Hepatocyte (in vitro differentiated cells): ENCODE measurements around the gene ADCYAP1.

Experiments
- CTCF ChIP-seq: fragments of 200-600 bp; sonication (generic); IDR thresholded peaks from 2 replicates; pipeline ENCODE4 v1.5.1; 2016; ENCODE audit warnings: antibody characterized with exemption, mild to moderate bottlenecking; ENCODE audit not compliant: poor library complexity
- EZH2 ChIP-seq: fragments of 200-600 bp; sonication (generic); IDR thresholded peaks from 2 replicates; pipeline ENCODE4 v1.6.1; 2016; ENCODE audit warnings: antibody characterized with exemption, mild to moderate bottlenecking, borderline replicate concordance
- EZH2phosphoT487 ChIP-seq: fragments of 200-600 bp; sonication (generic); IDR thresholded peaks from one replicate; pipeline ENCODE4 v1.6.1; 2018; ENCODE audit warnings: antibody characterized with exemption, mild to moderate bottlenecking, low read depth, moderate library complexity; ENCODE audit not compliant: unreplicated experiment, severe bottlenecking

DNA sequence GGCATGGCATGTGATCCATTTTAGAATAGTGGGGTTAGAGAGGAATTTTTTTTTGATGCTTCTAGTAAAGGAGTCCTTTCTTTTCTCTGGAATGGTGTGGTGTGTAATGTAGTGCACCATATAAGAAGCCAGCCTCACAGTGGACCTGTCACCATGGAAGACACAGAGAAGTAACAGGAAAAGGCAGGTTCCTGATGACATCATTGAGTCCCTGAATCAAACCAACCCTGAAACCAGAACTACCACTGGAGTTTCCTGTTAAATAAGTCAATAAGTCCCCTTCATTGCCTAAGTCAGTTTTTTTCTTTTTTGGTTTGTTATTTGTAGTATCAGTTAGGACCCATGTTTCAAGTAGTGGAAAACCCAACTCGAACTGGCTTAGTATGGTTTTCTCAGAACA, 11.9 kb downstream of the ADCYAP1 start:
- TF ChIP-seq CTCF = no peak
- TF ChIP-seq EZH2phosphoT487 = no peak
- TF ChIP-seq EZH2 = no peak
